ENCODE results near the gene NIPSNAP3A. TPM values are rescaled to one million over a fixed set of nuclear protein-coding genes. Genes with fewer than 3 reads are reported as not detected.

Gene NIPSNAP3A
- total RNA-seq, 5 donors from 2014 or later (not counting 1 experiment from before 2014, with no cell fraction given), result 6.8 to 10.5 (median 9.8) TPM

- Mint-ChIP-seq H3K4me3 (no peak overlapping the region), H3K4me1 (no peaks in the 10 kb centered on the region), H3K27me3 (no peaks in the 10 kb centered on the region), H3K9me3 (no peaks in the 10 kb centered on the region), H3K36me3 (peaks cover 64% of the 10 kb centered on the region), H3K27ac (no peak overlapping the region)
- ChIA-PET CTCF (interaction anchor here in 1 of 2 donors (0.5 kb wide), 1 partner anchor 655 kb away, joined by 6 read pairs; no protein-coding TSS in a partner anchor), POLR2A (no interaction called here)
- peaks cover 0 to 19% of the 10 kb centered on the region in 2 donors for H3K36me3 ChIP-seq (ENCODE audit: control insufficient read depth in 2 of 2, extremely low read depth in 1 of 2, insufficient read depth in 1 of 2, low read length in 1 of 2)
- 100% methylated on average over 1 of the region's 1 CpG for WGBS (ENCODE audit: insufficient coverage)
- H3K27me3 ChIP-seq (replicated peaks in 1 of 2; ENCODE audit: control insufficient read depth in 2 of 2, extremely low read depth in 1 of 2, insufficient read depth in 2 of 2, low read length in 1 of 2), result no peaks in the 10 kb centered on the region
- H3K27ac ChIP-seq (ENCODE audit: low read length), result no peak overlapping the region
- no peak for DNase-seq
- no peak overlapping the region for H3K4me3 ChIP-seq (ENCODE audit: control insufficient read depth in 1 of 2, extremely low read depth in 1 of 2, low read length in 1 of 2)
- ATAC-seq (replicated peaks in 1 of 4), result no peak
- H3K4me1 ChIP-seq (ENCODE audit: control insufficient read depth in 1 of 2, extremely low read depth in 1 of 2, insufficient read depth in 2 of 2, low read length in 2 of 2), result no peaks in the 10 kb centered on the region
- no peaks in the 10 kb centered on the region for H3K9me3 ChIP-seq
These were observed 47.6 kb downstream of the NIPSNAP3A start for GRCh38 chr9:104795082-104795481.

- Histone ChIP-seq H3K36me3 (ENCODE audit: control insufficient read depth in 2 of 2, extremely low read depth in 1 of 2, insufficient read depth in 1 of 2, low read length in 1 of 2) (peaks cover 0 to 19% of the 10 kb centered on the region in 2 donors), H3K9me3 (no peaks in the 10 kb centered on the region), H3K4me1 (ENCODE audit: control insufficient read depth in 1 of 2, extremely low read depth in 1 of 2, insufficient read depth in 2 of 2, low read length in 2 of 2) (no peaks in the 10 kb centered on the region), H3K27ac (ENCODE audit: low read length) (no peak overlapping the region), H3K4me3 (ENCODE audit: control insufficient read depth in 1 of 2, extremely low read depth in 1 of 2, low read length in 1 of 2) (no peak overlapping the region), H3K27me3 (replicated peaks in 1 of 2; ENCODE audit: control insufficient read depth in 2 of 2, extremely low read depth in 1 of 2, insufficient read depth in 2 of 2, low read length in 1 of 2) (no peaks in the 10 kb centered on the region)
- ChIA-PET CTCF (no interaction called here), POLR2A (no interaction called here)
- Mint-ChIP-seq H3K27me3 (no peaks in the 10 kb centered on the region), H3K27ac (no peak overlapping the region), H3K9me3 (no peaks in the 10 kb centered on the region), H3K36me3 (peaks cover 63% of the 10 kb centered on the region), H3K4me3 (no peak overlapping the region), H3K4me1 (no peaks in the 10 kb centered on the region)
- DNase-seq, result no peak
- no peak for ATAC-seq (replicated peaks in 1 of 4)
- WGBS (ENCODE audit: insufficient coverage), result 87% methylated on average over 3 of the region's 3 CpGs
These were observed 48.4 kb downstream of the NIPSNAP3A start for GRCh38 chr9:104795857-104796256.

GRCh38 chr9:104798209-104798995 lies 50.9 kb downstream of the NIPSNAP3A start:
- no peak overlapping the region for H3K4me3 Mint-ChIP-seq
- Histone ChIP-seq H3K36me3 (ENCODE audit: control insufficient read depth in 2 of 2, extremely low read depth in 1 of 2, insufficient read depth in 1 of 2, low read length in 1 of 2) (peaks cover 0 to 19% of the 10 kb centered on the region in 2 donors), H3K27ac (ENCODE audit: low read length) (no peak overlapping the region), H3K9me3 (no peaks in the 10 kb centered on the region), H3K4me1 (ENCODE audit: control insufficient read depth in 1 of 2, extremely low read depth in 1 of 2, insufficient read depth in 2 of 2, low read length in 2 of 2) (no peaks in the 10 kb centered on the region), H3K4me3 (ENCODE audit: control insufficient read depth in 1 of 2, extremely low read depth in 1 of 2, low read length in 1 of 2) (no peak overlapping the region), H3K27me3 (replicated peaks in 1 of 2; ENCODE audit: control insufficient read depth in 2 of 2, extremely low read depth in 1 of 2, insufficient read depth in 2 of 2, low read length in 1 of 2) (no peaks in the 10 kb centered on the region)
- peaks cover 57% of the 10 kb centered on the region for H3K36me3 Mint-ChIP-seq
- ATAC-seq (replicated peaks in 1 of 4) (no peak), DNase-seq (no peak)
- H3K4me1 Mint-ChIP-seq, result no peaks in the 10 kb centered on the region
- no peaks in the 10 kb centered on the region for H3K27me3 Mint-ChIP-seq
- CTCF ChIA-PET, result no interaction called here
- no peak overlapping the region for H3K27ac Mint-ChIP-seq
- POLR2A ChIA-PET, result no interaction called here
- WGBS (ENCODE audit: insufficient coverage), result 95% methylated on average over 3 of the region's 5 CpGs
- H3K9me3 Mint-ChIP-seq, result no peaks in the 10 kb centered on the region

- no peaks in the 10 kb centered on the region for H3K4me1 Mint-ChIP-seq
- H3K36me3 ChIP-seq (ENCODE audit: control insufficient read depth in 2 of 2, extremely low read depth in 1 of 2, insufficient read depth in 1 of 2, low read length in 1 of 2), result peaks cover 0 to 10% of the 10 kb centered on the region in 2 donors
- CTCF ChIA-PET, result no interaction called here
These were observed 52.7 kb downstream of the NIPSNAP3A start for GRCh38 chr9:104800068-104800785.

GRCh38 chr9:104802110-104802509 lies 54.6 kb downstream of the NIPSNAP3A start:
- Mint-ChIP-seq H3K4me1 (no peaks in the 10 kb centered on the region), H3K27me3 (no peaks in the 10 kb centered on the region), H3K36me3 (peaks cover 47% of the 10 kb centered on the region), H3K4me3 (no peak overlapping the region), H3K9me3 (no peaks in the 10 kb centered on the region), H3K27ac (no peak overlapping the region)
- Histone ChIP-seq H3K36me3 (ENCODE audit: control insufficient read depth in 2 of 2, extremely low read depth in 1 of 2, insufficient read depth in 1 of 2, low read length in 1 of 2) (peaks cover 0 to 10% of the 10 kb centered on the region in 2 donors), H3K4me1 (ENCODE audit: control insufficient read depth in 1 of 2, extremely low read depth in 1 of 2, insufficient read depth in 2 of 2, low read length in 2 of 2) (no peaks in the 10 kb centered on the region), H3K27me3 (replicated peaks in 1 of 2; ENCODE audit: control insufficient read depth in 2 of 2, extremely low read depth in 1 of 2, insufficient read depth in 2 of 2, low read length in 1 of 2) (no peaks in the 10 kb centered on the region), H3K4me3 (ENCODE audit: control insufficient read depth in 1 of 2, extremely low read depth in 1 of 2, low read length in 1 of 2) (no peak overlapping the region), H3K27ac (ENCODE audit: low read length) (no peak overlapping the region), H3K9me3 (no peaks in the 10 kb centered on the region)
- ATAC-seq (replicated peaks in 1 of 4) (no peak), DNase-seq (no peak)
- ChIA-PET CTCF (no interaction called here), POLR2A (no interaction called here)
- 95% methylated on average over 3 of the region's 5 CpGs for WGBS (ENCODE audit: insufficient coverage)

More at GRCh38 chr9:104800068-104800785, 52.7 kb downstream of the NIPSNAP3A start:
- no peak overlapping the region for H3K27ac Mint-ChIP-seq
- no peak overlapping the region for H3K4me3 ChIP-seq (ENCODE audit: control insufficient read depth in 1 of 2, extremely low read depth in 1 of 2, low read length in 1 of 2)
- POLR2A ChIA-PET, result no interaction called here
- no peaks in the 10 kb centered on the region for H3K9me3 Mint-ChIP-seq
- H3K9me3 ChIP-seq, result no peaks in the 10 kb centered on the region
- ATAC-seq (replicated peaks in 1 of 4) (no peak), DNase-seq (no peak)
- 95% methylated on average over 4 of the region's 7 CpGs for WGBS (ENCODE audit: insufficient coverage)
- H3K4me3 Mint-ChIP-seq, result no peak overlapping the region
- H3K4me1 ChIP-seq (ENCODE audit: control insufficient read depth in 1 of 2, extremely low read depth in 1 of 2, insufficient read depth in 2 of 2, low read length in 2 of 2), result no peaks in the 10 kb centered on the region
- H3K27me3 Mint-ChIP-seq, result no peaks in the 10 kb centered on the region
- H3K27me3 ChIP-seq (replicated peaks in 1 of 2; ENCODE audit: control insufficient read depth in 2 of 2, extremely low read depth in 1 of 2, insufficient read depth in 2 of 2, low read length in 1 of 2), result no peaks in the 10 kb centered on the region
- H3K27ac ChIP-seq (ENCODE audit: low read length), result no peak overlapping the region
- peaks cover 48% of the 10 kb centered on the region for H3K36me3 Mint-ChIP-seq

GRCh38 chr9:104802906-104803305 lies 55.4 kb downstream of the NIPSNAP3A start:
- Mint-ChIP-seq H3K9me3 (no peaks in the 10 kb centered on the region), H3K27me3 (no peaks in the 10 kb centered on the region), H3K27ac (no peak overlapping the region), H3K36me3 (peaks cover 42% of the 10 kb centered on the region), H3K4me1 (no peaks in the 10 kb centered on the region), H3K4me3 (no peak overlapping the region)
- ChIA-PET CTCF (no interaction called here), POLR2A (no interaction called here)
- H3K9me3 ChIP-seq, result no peaks in the 10 kb centered on the region
- H3K4me1 ChIP-seq (ENCODE audit: control insufficient read depth in 1 of 2, extremely low read depth in 1 of 2, insufficient read depth in 2 of 2, low read length in 2 of 2), result no peaks in the 10 kb centered on the region
- no peak overlapping the region for H3K27ac ChIP-seq (ENCODE audit: low read length)
- peaks cover 0 to 6% of the 10 kb centered on the region in 2 donors for H3K36me3 ChIP-seq (ENCODE audit: control insufficient read depth in 2 of 2, extremely low read depth in 1 of 2, insufficient read depth in 1 of 2, low read length in 1 of 2)
- no peaks in the 10 kb centered on the region for H3K27me3 ChIP-seq (replicated peaks in 1 of 2; ENCODE audit: control insufficient read depth in 2 of 2, extremely low read depth in 1 of 2, insufficient read depth in 2 of 2, low read length in 1 of 2)
- WGBS (ENCODE audit: insufficient coverage), result 90% methylated on average over 1 of the region's 2 CpGs
- DNase-seq (no peak), ATAC-seq (replicated peaks in 1 of 4) (no peak)
- H3K4me3 ChIP-seq (ENCODE audit: control insufficient read depth in 1 of 2, extremely low read depth in 1 of 2, low read length in 1 of 2), result no peak overlapping the region

Measured in T-cell (primary cell).